WI38 (cell line): ENCODE data around the gene SRGAP3.

Source experiments
- H3K4me3 ChIP-seq: 2 replicates; pipeline ENCODE4 v1.5.1; 2011; ENCODE audit warnings: low read depth, mild to moderate bottlenecking, control low read depth, low read length
- CTCF ChIP-seq: IDR thresholded peaks from 2 replicates; pipeline ENCODE4 v1.5.1; 2012; ENCODE audit warnings: low read depth, mild to moderate bottlenecking, control low read depth, low read length

Gene SRGAP3

DNA sequence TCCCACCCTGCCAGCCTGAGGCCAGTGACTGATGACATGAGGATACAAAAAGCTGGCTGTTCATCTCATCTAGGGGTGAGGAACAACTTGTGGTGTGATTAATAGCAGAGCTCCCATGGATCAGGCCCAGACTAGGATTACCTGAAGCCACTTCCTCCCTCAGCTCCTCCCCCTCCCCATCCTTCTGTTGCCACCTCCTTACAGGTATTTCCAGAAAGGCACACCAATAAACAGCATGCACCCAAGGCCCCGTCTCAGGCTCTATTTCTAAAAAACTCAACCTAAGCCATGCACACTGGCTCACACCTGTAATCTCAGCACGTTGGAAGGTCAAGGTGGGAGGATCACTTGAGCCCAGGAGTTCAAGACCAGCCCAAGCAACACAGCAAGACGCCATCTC lies 54.1 kb downstream of the SRGAP3 start:
- TF ChIP-seq CTCF = no peak
- no peak overlapping the region for H3K4me3 ChIP-seq

DNA sequence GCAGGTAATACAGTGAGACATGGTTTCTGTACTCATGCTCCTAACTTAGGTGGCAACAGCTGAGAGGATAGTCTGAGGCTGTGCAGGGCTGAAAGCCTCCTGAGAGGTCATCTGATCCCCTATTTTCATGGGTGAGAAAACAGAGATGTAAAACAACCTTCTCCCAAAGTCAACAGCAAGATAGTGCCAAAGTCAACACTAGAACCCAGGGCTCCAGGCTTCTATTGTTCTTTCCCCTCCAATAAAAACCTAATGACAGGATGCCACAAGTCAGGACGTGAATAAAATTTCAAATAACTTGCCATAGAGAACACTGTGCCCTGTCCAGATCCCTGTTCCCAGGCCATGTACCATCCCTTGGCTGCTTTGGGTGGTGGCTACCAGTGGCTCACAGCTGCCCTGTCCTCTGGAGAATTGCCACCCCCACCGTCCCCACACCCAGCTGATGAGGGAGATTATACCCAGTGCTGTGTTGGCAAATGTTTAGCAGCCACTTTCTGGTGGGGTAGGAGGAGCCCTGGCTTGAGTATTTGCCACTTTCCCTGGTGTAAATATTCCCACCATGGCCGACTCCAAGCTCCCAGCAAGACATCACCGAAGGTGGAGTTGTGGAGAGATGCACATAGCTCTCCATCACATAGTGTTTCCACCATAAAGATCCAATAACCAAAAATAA lies 54.8 kb downstream of the SRGAP3 start:
- no peak overlapping the region for H3K4me3 ChIP-seq
- TF ChIP-seq CTCF = no peak

- TF ChIP-seq CTCF = no peak
- H3K4me3 ChIP-seq = no peak overlapping the region
Observed at GRCh38 chr3:9193633-9194195, 55.7 kb downstream of the SRGAP3 start.

- H3K4me3 ChIP-seq = no peak overlapping the region
- no peak for TF ChIP-seq CTCF
Observed at GRCh38 chr3:9193211-9193610, 56.2 kb downstream of the SRGAP3 start.

DNA sequence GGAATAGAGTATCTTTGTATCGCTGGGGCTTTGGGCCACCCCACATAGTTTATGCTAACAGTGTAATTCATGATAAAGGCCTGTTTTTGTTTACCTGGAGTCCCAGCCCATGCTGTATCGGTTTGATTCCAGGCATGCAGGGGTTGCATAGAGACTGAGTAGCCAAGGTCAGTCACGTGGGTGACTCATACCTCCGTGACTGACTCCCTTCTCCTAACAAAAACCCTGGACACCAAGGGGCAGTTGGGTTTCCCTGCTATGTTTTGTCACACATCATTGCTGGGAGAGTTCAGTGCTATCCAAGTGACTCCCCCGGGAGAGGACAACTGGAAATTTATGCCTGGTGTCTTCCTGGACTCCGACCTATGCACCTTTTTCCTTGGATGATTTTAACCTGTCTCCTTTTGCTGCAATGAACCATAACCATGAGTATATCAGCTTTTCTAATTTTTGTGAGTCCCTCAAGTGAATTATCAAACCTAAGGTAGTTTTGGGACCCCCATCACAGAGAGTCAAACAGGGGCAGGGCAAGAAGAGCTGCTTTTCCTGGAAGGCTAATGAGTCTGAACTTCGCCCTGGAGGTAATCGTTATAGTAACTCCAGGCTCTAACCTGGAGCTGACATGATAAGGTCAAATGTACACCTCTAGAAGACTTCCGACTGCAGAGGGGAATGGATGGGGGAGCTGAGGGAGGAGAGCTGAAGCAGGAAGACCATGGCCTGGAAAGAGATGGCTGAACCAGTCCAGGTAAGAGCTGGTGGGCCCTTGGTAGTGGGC lies 57.0 kb downstream of the SRGAP3 start:
- H3K4me3 ChIP-seq = no peak overlapping the region
- TF ChIP-seq CTCF = no peak

- no peak overlapping the region for H3K4me3 ChIP-seq
- no peak for TF ChIP-seq CTCF
Observed at GRCh38 chr3:9190276-9190675, 59.2 kb downstream of the SRGAP3 start.

- no peak overlapping the region for H3K4me3 ChIP-seq
- TF ChIP-seq CTCF = no peak
Observed at GRCh38 chr3:9188583-9188982, 60.9 kb downstream of the SRGAP3 start.
